CD4-positive, alpha-beta memory T cell (primary cell): Measurements from ENCODE around the gene C1orf56. TPM values are rescaled to one million over a fixed set of nuclear protein-coding genes. Genes with fewer than 3 reads are reported as not detected.

ENCODE experiments used
- CTCF ChIA-PET: fragments of 350-600 bp; sonication (Branson Sonifier 250); formaldehyde crosslinking; loops from one replicate; lab custom pipeline; 2021; ENCODE audit warnings: inconsistent platforms; ENCODE audit not compliant: partially characterized antibody; lab: Charles Lee
- POLR2A ChIA-PET: fragments of 350-600 bp; sonication (Branson Sonifier 250); formaldehyde crosslinking; loops from one replicate; lab custom pipeline; 2021; ENCODE audit not compliant: partially characterized antibody; lab: Charles Lee
- DNase-seq, 5 donors: peaks; one replicate each; pipeline versions ENCODE4 v3.0.0 to v3.0.0-alpha.2; 2020 to 2022; ENCODE audit warnings: mixed read lengths in 1 of 5
- H3K27ac ChIP-seq: one replicate; pipeline ENCODE4 v1.7.0; 2013; ENCODE audit warnings: low read depth, low read length
- H3K27me3 ChIP-seq: 2 replicates; pipeline ENCODE4 v1.7.0; 2013; ENCODE audit warnings: mild to moderate bottlenecking, low read length, moderate library complexity; ENCODE audit not compliant: insufficient read depth
- H3K36me3 ChIP-seq: 2 replicates; pipeline ENCODE4 v1.7.0; 2013; ENCODE audit warnings: mild to moderate bottlenecking, low read length, moderate library complexity; ENCODE audit not compliant: insufficient read depth
- H3K4me1 ChIP-seq: 2 replicates; pipeline ENCODE4 v1.7.0; 2013; ENCODE audit warnings: mild to moderate bottlenecking, low read length, moderate library complexity; ENCODE audit not compliant: insufficient read depth
- H3K4me3 ChIP-seq, 2 donors: one replicate each; pipeline ENCODE4 v1.7.0; 2013; ENCODE audit warnings: low read length in 2 of 2, mild to moderate bottlenecking in 1 of 2
- H3K9me3 ChIP-seq, 2 donors: one replicate each; pipeline ENCODE4 v1.7.0; 2013; ENCODE audit warnings: low read length in 2 of 2, control low read depth in 1 of 2; ENCODE audit not compliant: control insufficient read depth in 1 of 2
- H3K27ac Mint-ChIP-seq, 7 donors: one replicate each; pipeline ENCODE4 v1.8.0; 2020 to 2021; ENCODE audit warnings: mixed read lengths in 7 of 7, mild to moderate bottlenecking in 6 of 7, inconsistent platforms in 3 of 7, moderate library complexity in 3 of 7
- H3K27me3 Mint-ChIP-seq, 2 donors: one replicate each; pipeline ENCODE4 v1.8.0; 2020 to 2021; ENCODE audit warnings: mixed read lengths in 2 of 2
- H3K36me3 Mint-ChIP-seq, 2 donors: one replicate each; pipeline ENCODE4 v1.8.0; 2020 to 2021; ENCODE audit warnings: mixed read lengths in 2 of 2, inconsistent platforms in 1 of 2, mild to moderate bottlenecking in 1 of 2
- H3K4me1 Mint-ChIP-seq, 4 donors: one replicate each; pipeline ENCODE4 v1.8.0; 2020 to 2021; ENCODE audit warnings: mixed read lengths in 4 of 4, mild to moderate bottlenecking in 1 of 4
- H3K4me3 Mint-ChIP-seq, 8 donors: one replicate each; pipeline ENCODE4 v1.8.0; 2020 to 2021; ENCODE audit warnings: mixed read lengths in 8 of 8, mild to moderate bottlenecking in 7 of 8, moderate library complexity in 6 of 8, inconsistent platforms in 3 of 8
- H3K9me3 Mint-ChIP-seq, 8 donors: one replicate each; pipeline ENCODE4 v1.8.0; 2020 to 2021; ENCODE audit warnings: mixed read lengths in 8 of 8, mild to moderate bottlenecking in 5 of 8, inconsistent platforms in 3 of 8, moderate library complexity in 1 of 8
- intact Hi-C: fragments of 100-400 bp; cut with micrococcal nuclease; formaldehyde crosslinking; loops from one replicate; pipeline ENCODE4 v1.15.1; 2023
- polyA plus RNA-seq, 2 donors: library from polyadenylated mRNA; unstranded; fragments of 300-500 nt; fragmentation: Illumina TruSeq; gene quantifications; one replicate each; pipeline ENCODE4 v1.2.3, GENCODE V29; 2021
- total RNA-seq, 2 experiments: library from RNA; stranded (reverse); gene quantifications; one replicate each; pipeline ENCODE4 v1.2.3, GENCODE V29; 2021

The C1orf56 gene
- total and polyA plus RNA-seq, 4 experiments from 2014 or later, result 1.4 to 3.6 (median 3.0) TPM

GRCh38 chr1:151036356-151036755, 11.2 kb upstream of the C1orf56 start, which contains the start of gene BNIPL:
TSS of gene BNIPL (plus strand) at chr1:151036586. CDS start at chr1:151036726, 140 bp downstream.
- Histone ChIP-seq H3K9me3 (no peaks in the 10 kb centered on the region), H3K4me3 (no peak within 1 kb of the TSS), H3K36me3 (peaks cover 18% of the 10 kb centered on the region), H3K27ac (no peak within 1 kb of the TSS), H3K27me3 (no peaks in the 10 kb centered on the region), H3K4me1 (no peaks in the 10 kb centered on the region)
- Mint-ChIP-seq H3K4me3 (no peak within 1 kb of the TSS), H3K27ac (peak within 1 kb of the TSS in 6 of 7 donors; percentile 32 to 86 (median 72)), H3K4me1 (peaks cover 0 to 8% (median 6%) of the 10 kb centered on the region in 4 donors), H3K27me3 (no peaks in the 10 kb centered on the region), H3K36me3 (peaks cover 24 to 27% of the 10 kb centered on the region in 2 donors), H3K9me3 (no peaks in the 10 kb centered on the region)
- CTCF ChIA-PET, result interaction anchor here (0.7 kb wide), 1 partner anchor 10 kb away, joined by 3 read pairs; no protein-coding TSS in a partner anchor
- no peak for DNase-seq
- POLR2A ChIA-PET, result interaction anchor here (1.0 to 2.3 kb wide), 5 partner anchors 9 to 22 kb away, joined by 3 to 7 read pairs (median 6); partner anchors contain the start of genes C1orf56 and CDC42SE1
- intact Hi-C loops, result no loop called here

- intact Hi-C loops, result no loop called here
- peaks cover 22 to 24% of the 10 kb centered on the region in 2 donors for H3K36me3 Mint-ChIP-seq
- no peak overlapping the region for H3K4me3 ChIP-seq
- POLR2A ChIA-PET, result interaction anchor here (1.0 to 2.3 kb wide), 5 partner anchors 9 to 22 kb away, joined by 3 to 7 read pairs (median 6); partner anchors contain the start of genes C1orf56 and CDC42SE1
- DNase-seq, result no peak
- CTCF ChIA-PET, result interaction anchor here (0.7 kb wide), 1 partner anchor 10 kb away, joined by 3 read pairs; no protein-coding TSS in a partner anchor
- H3K36me3 ChIP-seq, result peaks cover 14% of the 10 kb centered on the region
- H3K9me3 Mint-ChIP-seq, result no peaks in the 10 kb centered on the region
- H3K4me3 Mint-ChIP-seq, result no peak overlapping the region
- peaks cover 0 to 8% (median 6%) of the 10 kb centered on the region in 4 donors for H3K4me1 Mint-ChIP-seq
- H3K27ac Mint-ChIP-seq, result peak overlapping the region in 3 of 7 donors; percentile 19 to 72 (median 34)
- no peaks in the 10 kb centered on the region for H3K27me3 ChIP-seq
- H3K27me3 Mint-ChIP-seq, result no peaks in the 10 kb centered on the region
- no peak overlapping the region for H3K27ac ChIP-seq
- no peaks in the 10 kb centered on the region for H3K9me3 ChIP-seq
- no peaks in the 10 kb centered on the region for H3K4me1 ChIP-seq
These were observed 10.5 kb upstream of the C1orf56 start for GRCh38 chr1:151037032-151037431.

GRCh38 chr1:151039521-151039920, 8.0 kb upstream of the C1orf56 start:
- Histone ChIP-seq H3K9me3 (no peaks in the 10 kb centered on the region), H3K4me1 (peaks cover 12% of the 10 kb centered on the region), H3K36me3 (peaks cover 4% of the 10 kb centered on the region), H3K4me3 (no peak overlapping the region), H3K27me3 (no peaks in the 10 kb centered on the region), H3K27ac (no peak overlapping the region)
- no peak for DNase-seq
- Mint-ChIP-seq H3K27me3 (no peaks in the 10 kb centered on the region), H3K9me3 (no peaks in the 10 kb centered on the region), H3K36me3 (peaks cover 15% of the 10 kb centered on the region in 2 donors), H3K4me3 (no peak overlapping the region), H3K27ac (peak overlapping the region in 1 of 7 donors; percentile 36), H3K4me1 (peaks cover 13 to 23% (median 16%) of the 10 kb centered on the region in 4 donors)
- intact Hi-C loops, result no loop called here
- ChIA-PET CTCF (interaction anchor here (1.5 to 2.7 kb wide), 3 partner anchors 9 to 60 kb away, joined by 3 to 7 read pairs (median 5); no protein-coding TSS in a partner anchor), POLR2A (interaction anchor here (1.5 to 2.3 kb wide), 2 partner anchors 8 to 10 kb away, joined by 7 to 8 read pairs; partner anchors contain the start of gene C1orf56)

GRCh38 chr1:151043163-151043562, 4.4 kb upstream of the C1orf56 start:
- H3K36me3 ChIP-seq, result no peaks in the 10 kb centered on the region
- peak in 1 of 5 donors; percentile 22 for DNase-seq
- ChIA-PET CTCF (interaction anchor here (0.9 to 2.7 kb wide), 6 partner anchors 14 to 111 kb away, joined by 3 to 20 read pairs (median 8); partner anchors contain the start of gene CDC42SE1), POLR2A (interaction anchor here (0.7 to 10.2 kb wide), 5 partner anchors 8 to 464 kb away, joined by 3 to 325 read pairs (median 12); partner anchors contain the start of genes CDC42SE1, MCL1 and MLLT11)
- peaks cover 2 to 4% of the 10 kb centered on the region in 2 donors for H3K36me3 Mint-ChIP-seq
- no peaks in the 10 kb centered on the region for H3K27me3 Mint-ChIP-seq
- H3K4me3 ChIP-seq, result no peak overlapping the region
- no peaks in the 10 kb centered on the region for H3K9me3 Mint-ChIP-seq
- no peaks in the 10 kb centered on the region for H3K27me3 ChIP-seq
- peak overlapping the region in 2 of 8 donors; percentile 13 to 46 for H3K4me3 Mint-ChIP-seq
- H3K27ac Mint-ChIP-seq, result peak overlapping the region in 5 of 7 donors; percentile 22 to 78 (median 60)
- H3K27ac ChIP-seq, result no peak overlapping the region
- intact Hi-C loops, result no loop called here
- peaks cover 19 to 40% (median 31%) of the 10 kb centered on the region in 4 donors for H3K4me1 Mint-ChIP-seq
- H3K9me3 ChIP-seq, result no peaks in the 10 kb centered on the region
- peaks cover 24% of the 10 kb centered on the region for H3K4me1 ChIP-seq

- Histone ChIP-seq H3K4me1 (peaks cover 38% of the 10 kb centered on the region), H3K4me3 (peak overlapping the region; percentile 59 to 74), H3K27me3 (no peaks in the 10 kb centered on the region), H3K27ac (peak overlapping the region; percentile 74), H3K9me3 (no peaks in the 10 kb centered on the region), H3K36me3 (peaks cover 16% of the 10 kb centered on the region)
- Mint-ChIP-seq H3K4me1 (peaks cover 35 to 81% (median 61%) of the 10 kb centered on the region in 4 donors), H3K4me3 (peak overlapping the region; percentile 86 to 95 (median 90)), H3K27ac (peak overlapping the region; percentile 88 to 98 (median 93)), H3K27me3 (no peaks in the 10 kb centered on the region), H3K36me3 (peaks cover 22 to 28% of the 10 kb centered on the region in 2 donors), H3K9me3 (no peaks in the 10 kb centered on the region)
- ChIA-PET CTCF (interaction anchor here (0.5 to 3.8 kb wide), 12 partner anchors 9 to 108 kb away, joined by 3 to 76 read pairs (median 6); partner anchors contain the start of genes CDC42SE1, MINDY1, MLLT11 and TNFAIP8L2), POLR2A (interaction anchor here (0.8 to 16.6 kb wide), 16 partner anchors 9 to 233 kb away, joined by 3 to 325 read pairs (median 6); partner anchors contain the start of genes BNIPL, CDC42SE1, GABPB2 and LYSMD1)
- DNase-seq, result peak; percentile 59 to 72 (median 64)
- intact Hi-C loops, result loop anchor here (1.0 to 2.0 kb wide), 4 partner anchors 8 to 39 kb away; partner anchors contain the start of gene PRUNE1
These were observed 534 bp downstream of the C1orf56 start for GRCh38 chr1:151047925-151048644.

GRCh38 chr1:151048645-151049032, 1.1 kb downstream of the C1orf56 start:
- peak overlapping the region; percentile 74 for H3K27ac ChIP-seq
- intact Hi-C loops, result loop anchor here (1.0 to 2.0 kb wide), 4 partner anchors 8 to 40 kb away; partner anchors contain the start of gene PRUNE1
- H3K4me1 ChIP-seq, result peaks cover 38% of the 10 kb centered on the region

More at GRCh38 chr1:151048645-151049032, 1.1 kb downstream of the C1orf56 start:
- CTCF ChIA-PET, result interaction anchor here (0.7 to 3.8 kb wide), 6 partner anchors 9 to 107 kb away, joined by 3 to 76 read pairs (median 12); partner anchors contain the start of genes CDC42SE1, MINDY1, MLLT11 and TNFAIP8L2
- POLR2A ChIA-PET, result interaction anchor here (0.6 to 16.6 kb wide), 13 partner anchors 9 to 117 kb away, joined by 3 to 325 read pairs (median 7); partner anchors contain the start of genes CDC42SE1, GABPB2, LYSMD1 and MINDY1
- Mint-ChIP-seq H3K4me1 (peaks cover 31 to 81% (median 58%) of the 10 kb centered on the region in 4 donors), H3K27me3 (no peaks in the 10 kb centered on the region), H3K4me3 (peak overlapping the region; percentile 86 to 95 (median 90)), H3K9me3 (no peaks in the 10 kb centered on the region), H3K36me3 (peaks cover 25 to 34% of the 10 kb centered on the region in 2 donors), H3K27ac (peak overlapping the region; percentile 88 to 98 (median 93))
- Histone ChIP-seq H3K9me3 (no peaks in the 10 kb centered on the region), H3K36me3 (peaks cover 22% of the 10 kb centered on the region), H3K4me3 (peak overlapping the region; percentile 59 to 74), H3K27me3 (no peaks in the 10 kb centered on the region)
- DNase-seq, result no peak
